Natural killer cell treated with Interleukin-12 subunit alpha and Interleukin-12 subunit beta and Interleukin-15 and Interleukin-18, amount 100 ng/mL, for 72 hours (primary cell): ENCODE results near the gene PTN. TPM values are rescaled to one million over a fixed set of nuclear protein-coding genes. Genes with fewer than 3 reads are reported as not detected.

Experiments
- ATAC-seq, 2 donors: fragments of 150-1000 bp; cut with Tn5 transposase in 1 of 2; sonication (Bioruptor Pico), chemical (Tn5 transposase) in 1 of 2; 2 replicates each; pipeline ENCODE4 v1.10.0; 2021
- DNase-seq: peaks from one replicate; pipeline ENCODE4 v3.0.0; 2022; ENCODE audit warnings: low spot score
- H3K27ac Mint-ChIP-seq, 2 donors: 1 replicate in 1 of 2; 2 replicates in 1 of 2; pipeline ENCODE4 v1.8.0; 2022; ENCODE audit warnings: mixed read lengths in 2 of 2, mild to moderate bottlenecking in 1 of 2, moderate library complexity in 1 of 2
- H3K27me3 Mint-ChIP-seq, 2 donors: 1 replicate in 1 of 2; 2 replicates in 1 of 2; pipeline ENCODE4 v1.8.0; 2022; ENCODE audit warnings: mixed read lengths in 2 of 2
- H3K36me3 Mint-ChIP-seq: one replicate; pipeline ENCODE4 v1.8.0; 2022; ENCODE audit warnings: mixed read lengths
- H3K4me1 Mint-ChIP-seq, 2 donors: 1 replicate in 1 of 2; 2 replicates in 1 of 2; pipeline ENCODE4 v1.8.0; 2022; ENCODE audit warnings: low read depth in 2 of 2, mixed read lengths in 2 of 2, mild to moderate bottlenecking in 1 of 2
- H3K4me3 Mint-ChIP-seq: one replicate; pipeline ENCODE4 v1.8.0; 2022; ENCODE audit warnings: mixed read lengths
- H3K9me3 Mint-ChIP-seq: 2 replicates; pipeline ENCODE4 v1.8.0; 2022; ENCODE audit warnings: mixed read lengths
- total RNA-seq, 2 donors: library from RNA; stranded (reverse); gene quantifications; one replicate each; pipeline ENCODE4 v1.2.3, GENCODE V29; 2022

PTN gene
- total RNA-seq = not detected

DNA sequence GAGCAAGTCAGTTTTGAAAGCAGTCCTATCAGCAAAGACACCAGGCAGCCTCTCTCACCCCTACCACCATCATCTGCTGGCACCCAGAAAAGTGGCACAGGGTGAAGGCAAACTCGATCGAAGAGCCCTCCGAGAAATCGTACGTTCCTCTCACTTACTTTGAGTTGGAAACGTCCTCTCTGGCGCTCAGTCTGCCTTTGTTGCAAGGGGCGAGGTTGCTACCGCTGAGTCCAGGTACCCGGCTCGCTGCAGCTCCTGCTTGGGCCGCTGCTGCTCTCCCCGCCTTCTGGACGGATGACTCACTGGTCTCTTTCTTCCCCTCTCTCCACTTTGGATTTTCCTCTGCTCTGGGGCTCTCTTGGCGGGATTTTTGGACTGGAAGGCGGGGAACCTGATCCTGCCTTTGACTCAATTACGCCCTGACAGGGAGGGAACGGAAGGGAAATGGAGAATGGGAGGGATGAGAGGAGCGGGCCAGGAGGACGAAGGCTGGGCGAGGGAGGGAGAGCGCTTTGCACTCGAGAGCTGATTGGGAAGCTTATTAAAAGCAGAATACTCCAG lies at the start of gene PTN:
Gene PTN (minus strand): TSS at position 453 of the 561 bp plus-strand sequence. CDS start 88,760 bp downstream, outside the sequence.
- H3K9me3 Mint-ChIP-seq = peaks cover 18% of the 10 kb centered on the region
- H3K4me3 Mint-ChIP-seq = no peak within 1 kb of the TSS
- H3K27me3 Mint-ChIP-seq = no peaks in the 10 kb centered on the region
- DNase-seq (no peak), ATAC-seq (no peak)
- H3K4me1 Mint-ChIP-seq = no peaks in the 10 kb centered on the region
- no peak within 1 kb of the TSS for H3K27ac Mint-ChIP-seq
- H3K36me3 Mint-ChIP-seq = no peaks in the 10 kb centered on the region

GRCh38 chr7:137390076-137390475 lies 46.5 kb upstream of the PTN start:
- no peak overlapping the region for H3K27ac Mint-ChIP-seq
- H3K4me1 Mint-ChIP-seq = no peaks in the 10 kb centered on the region
- DNase-seq (no peak), ATAC-seq (no peak)
- H3K27me3 Mint-ChIP-seq = no peaks in the 10 kb centered on the region
- no peaks in the 10 kb centered on the region for H3K36me3 Mint-ChIP-seq
- no peak overlapping the region for H3K4me3 Mint-ChIP-seq
- peaks cover 16% of the 10 kb centered on the region for H3K9me3 Mint-ChIP-seq

DNA sequence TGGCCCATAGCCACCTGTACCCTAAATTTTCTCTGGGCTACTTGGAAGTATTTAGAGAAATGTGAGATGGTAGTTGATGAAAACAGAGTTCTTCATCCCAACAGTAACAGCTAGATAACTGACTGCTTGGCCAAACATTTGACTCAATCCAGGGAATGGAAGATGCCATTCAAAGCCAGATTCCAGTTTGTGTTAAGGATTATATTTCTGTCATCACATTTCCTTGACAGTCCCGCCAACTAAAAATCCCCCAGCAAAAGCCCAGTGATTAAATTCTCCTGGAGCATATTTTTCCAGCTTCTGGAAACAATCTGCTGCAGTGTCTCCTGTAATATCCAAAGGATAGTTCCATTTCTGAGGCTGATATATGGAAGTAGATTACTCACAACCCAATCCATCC lies 45.4 kb upstream of the PTN start:
- Mint-ChIP-seq H3K27ac (no peak overlapping the region), H3K27me3 (no peaks in the 10 kb centered on the region)

DNA sequence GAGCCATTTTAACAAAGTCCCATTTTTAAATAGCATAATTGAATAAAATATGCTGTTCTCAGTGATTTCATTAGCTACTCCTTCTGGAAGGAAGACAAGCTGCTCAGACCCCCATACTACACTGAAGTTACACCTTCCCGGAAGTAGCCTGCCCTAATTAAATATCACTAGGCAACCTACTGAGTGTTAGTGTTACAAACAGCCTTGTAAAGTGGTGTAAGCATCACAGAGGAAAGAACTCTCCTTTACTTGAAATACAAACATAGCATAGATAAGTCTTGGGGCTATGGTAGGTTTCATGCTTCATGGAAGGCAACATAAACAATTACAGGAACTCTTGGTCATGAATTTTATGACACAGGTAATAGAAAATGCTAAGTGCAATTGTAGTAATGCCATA lies 43.4 kb upstream of the PTN start:
- Mint-ChIP-seq H3K4me3 (no peak overlapping the region), H3K27me3 (no peaks in the 10 kb centered on the region), H3K36me3 (no peaks in the 10 kb centered on the region), H3K27ac (no peak overlapping the region), H3K9me3 (peaks cover 12% of the 10 kb centered on the region), H3K4me1 (no peaks in the 10 kb centered on the region)
- no peak for DNase-seq
- ATAC-seq = no peak

More for the DNA sequence above, 45.4 kb upstream of the PTN start:
- Mint-ChIP-seq H3K36me3 (no peaks in the 10 kb centered on the region), H3K4me1 (no peaks in the 10 kb centered on the region), H3K9me3 (peaks cover 12% of the 10 kb centered on the region), H3K4me3 (no peak overlapping the region)
- ATAC-seq = no peak
- DNase-seq = no peak

DNA sequence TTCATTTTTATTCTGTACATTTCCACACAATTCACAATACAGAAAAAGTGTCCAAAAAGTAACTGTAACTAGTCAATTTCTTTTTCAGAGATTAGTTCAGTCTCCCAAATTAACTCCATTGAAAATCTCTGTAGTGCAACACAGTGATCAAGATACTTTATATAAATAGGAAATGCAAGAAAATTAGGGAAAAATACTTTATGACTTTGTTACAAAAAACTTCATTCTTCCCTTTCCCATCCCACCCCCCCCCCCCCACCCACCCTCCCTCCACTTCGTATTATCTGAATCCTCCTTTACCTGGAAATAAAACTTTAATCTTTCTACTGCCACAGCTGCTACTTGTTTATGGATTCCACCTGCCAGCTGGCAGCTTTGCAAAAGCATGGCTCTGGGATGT lies 37.5 kb upstream of the PTN start:
- no peak for ATAC-seq
- H3K27ac Mint-ChIP-seq = no peak overlapping the region
- no peaks in the 10 kb centered on the region for H3K36me3 Mint-ChIP-seq
- H3K4me1 Mint-ChIP-seq = no peaks in the 10 kb centered on the region
- no peak for DNase-seq
- H3K9me3 Mint-ChIP-seq = peaks cover 11% of the 10 kb centered on the region
- no peaks in the 10 kb centered on the region for H3K27me3 Mint-ChIP-seq
- H3K4me3 Mint-ChIP-seq = no peak overlapping the region

GRCh38 chr7:137373507-137373906 lies 30.0 kb upstream of the PTN start:
- Mint-ChIP-seq H3K36me3 (no peaks in the 10 kb centered on the region), H3K4me1 (no peaks in the 10 kb centered on the region), H3K27ac (no peak overlapping the region), H3K9me3 (peaks cover 7% of the 10 kb centered on the region), H3K27me3 (no peaks in the 10 kb centered on the region), H3K4me3 (no peak overlapping the region)
- ATAC-seq = no peak
- no peak for DNase-seq

DNA sequence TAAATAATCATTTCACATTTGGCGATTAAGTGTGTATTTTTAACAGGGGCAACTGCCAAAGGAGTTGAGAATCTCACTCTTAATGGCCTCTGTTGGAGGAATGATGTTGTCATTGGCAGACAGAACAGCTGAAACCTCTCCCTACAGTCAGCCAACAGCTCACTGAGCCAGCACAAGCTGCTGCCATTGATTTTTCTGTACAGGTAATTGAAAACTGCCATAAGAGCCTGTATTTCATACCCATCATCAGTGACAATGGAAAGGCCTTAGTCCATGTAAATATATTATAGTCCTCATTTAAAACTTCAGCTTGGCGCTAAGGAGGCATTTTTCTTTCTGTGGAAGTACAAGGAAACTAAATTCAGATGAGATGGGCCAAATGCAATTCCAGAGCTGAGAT lies 28.1 kb upstream of the PTN start:
- H3K4me1 Mint-ChIP-seq = no peaks in the 10 kb centered on the region
- H3K36me3 Mint-ChIP-seq = no peaks in the 10 kb centered on the region
- no peak for ATAC-seq
- no peak for DNase-seq
- no peak overlapping the region for H3K4me3 Mint-ChIP-seq
- H3K27me3 Mint-ChIP-seq = no peaks in the 10 kb centered on the region
- H3K27ac Mint-ChIP-seq = no peak overlapping the region
- H3K9me3 Mint-ChIP-seq = peaks cover 3% of the 10 kb centered on the region

DNA sequence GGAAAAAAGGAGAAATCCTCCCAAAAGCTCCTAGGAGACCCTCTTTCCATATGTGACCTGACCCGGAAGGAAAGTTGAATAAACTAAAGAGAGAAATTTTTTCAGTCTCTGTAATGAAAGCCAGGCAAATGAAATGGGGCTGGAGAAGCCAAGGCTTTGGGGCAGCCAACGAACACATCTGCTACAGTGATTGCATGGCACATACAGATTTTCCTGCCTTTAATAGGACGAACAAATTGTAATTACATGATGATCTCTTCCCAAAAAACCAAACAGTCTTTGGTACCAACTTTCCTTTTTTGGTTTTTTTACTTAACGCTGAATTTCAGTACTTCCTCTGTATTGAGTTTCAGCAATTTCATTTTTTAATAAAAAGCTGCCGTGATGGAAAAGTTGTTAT lies 23.5 kb upstream of the PTN start:
- no peak for ATAC-seq
- no peaks in the 10 kb centered on the region for H3K27me3 Mint-ChIP-seq
- peaks cover 16% of the 10 kb centered on the region for H3K9me3 Mint-ChIP-seq
- no peak for DNase-seq
- no peak overlapping the region for H3K27ac Mint-ChIP-seq
- no peaks in the 10 kb centered on the region for H3K36me3 Mint-ChIP-seq
- no peak overlapping the region for H3K4me3 Mint-ChIP-seq
- H3K4me1 Mint-ChIP-seq = no peaks in the 10 kb centered on the region

DNA sequence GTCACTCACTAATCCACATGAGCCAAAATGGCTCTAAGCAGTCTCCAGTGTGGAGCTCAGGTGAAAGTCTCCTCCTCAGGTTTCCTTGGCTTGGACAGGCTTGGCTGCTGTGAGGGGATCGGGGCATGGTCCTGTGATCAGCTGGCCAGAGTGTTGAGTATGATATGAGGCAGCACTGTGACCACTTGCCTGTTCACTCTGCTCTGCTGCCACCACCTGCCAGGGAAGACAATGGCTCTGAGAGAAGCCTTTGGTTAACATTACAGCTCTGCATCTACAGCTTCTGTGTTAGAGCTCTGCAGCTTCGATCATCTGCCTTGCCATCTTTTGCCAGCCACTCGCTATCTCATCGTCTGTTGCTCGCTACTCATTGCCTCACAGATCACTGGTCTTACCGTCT lies 20.1 kb upstream of the PTN start:
- peaks cover 4% of the 10 kb centered on the region for H3K36me3 Mint-ChIP-seq
- H3K9me3 Mint-ChIP-seq = peaks cover 25% of the 10 kb centered on the region
- no peak overlapping the region for H3K27ac Mint-ChIP-seq
- ATAC-seq = no peak
- no peak overlapping the region for H3K4me3 Mint-ChIP-seq
- DNase-seq = no peak
- no peaks in the 10 kb centered on the region for H3K27me3 Mint-ChIP-seq
- H3K4me1 Mint-ChIP-seq = no peaks in the 10 kb centered on the region

GRCh38 chr7:137360087-137360679 lies 16.6 kb upstream of the PTN start:
- no peak for ATAC-seq
- Mint-ChIP-seq H3K4me3 (no peak overlapping the region), H3K36me3 (peaks cover 4% of the 10 kb centered on the region), H3K27ac (no peak overlapping the region), H3K4me1 (no peaks in the 10 kb centered on the region), H3K9me3 (peaks cover 28% of the 10 kb centered on the region), H3K27me3 (no peaks in the 10 kb centered on the region)
- DNase-seq = no peak

DNA sequence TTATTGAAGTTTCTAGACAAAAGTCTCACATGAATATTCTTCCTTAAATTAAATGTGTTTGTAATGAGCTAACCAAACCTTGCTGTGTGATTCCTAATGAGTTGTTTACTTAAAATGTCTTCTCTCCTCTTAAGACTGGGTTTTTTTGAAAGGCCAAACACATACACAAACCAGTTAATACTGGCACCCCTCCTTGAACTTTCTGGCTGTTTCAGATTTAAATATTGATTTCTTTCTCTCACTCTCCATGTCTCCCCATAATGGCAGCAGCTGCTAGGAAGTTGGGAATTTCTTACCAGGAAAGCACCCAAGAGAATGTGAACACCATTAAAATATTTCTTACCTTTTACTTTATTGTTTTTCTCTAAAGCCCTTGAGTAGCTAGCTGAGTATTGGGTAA lies 11.4 kb upstream of the PTN start:
- DNase-seq (no peak), ATAC-seq (no peak)
- Mint-ChIP-seq H3K36me3 (no peaks in the 10 kb centered on the region), H3K4me3 (no peak overlapping the region), H3K27me3 (no peaks in the 10 kb centered on the region), H3K4me1 (no peaks in the 10 kb centered on the region), H3K27ac (no peak overlapping the region), H3K9me3 (peaks cover 12% of the 10 kb centered on the region)

DNA sequence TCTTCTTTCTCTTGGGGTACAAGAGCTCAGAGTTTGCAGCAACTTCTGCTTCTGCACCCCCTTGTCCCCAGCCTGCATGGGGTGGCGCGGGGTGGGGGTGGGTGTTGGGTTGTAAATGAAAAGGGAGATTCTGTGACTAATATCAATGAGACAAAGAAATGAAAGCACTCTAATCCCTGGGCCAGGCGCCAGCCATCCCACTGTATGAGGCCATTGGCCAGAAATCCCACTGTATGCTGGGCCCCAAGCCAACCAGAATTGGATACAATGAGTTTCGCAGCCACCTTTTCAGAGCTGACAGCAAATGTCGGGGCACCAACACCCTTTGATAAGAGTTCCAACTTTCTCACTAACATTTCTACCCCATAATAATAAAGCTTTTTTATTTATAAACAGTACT lies 10.9 kb upstream of the PTN start:
- no peak overlapping the region for H3K27ac Mint-ChIP-seq
- H3K36me3 Mint-ChIP-seq = no peaks in the 10 kb centered on the region
- peaks cover 12% of the 10 kb centered on the region for H3K9me3 Mint-ChIP-seq
- no peaks in the 10 kb centered on the region for H3K27me3 Mint-ChIP-seq
- DNase-seq (no peak), ATAC-seq (no peak)
- H3K4me3 Mint-ChIP-seq = no peak overlapping the region
- no peaks in the 10 kb centered on the region for H3K4me1 Mint-ChIP-seq

GRCh38 chr7:137351941-137352340 lies 8.4 kb upstream of the PTN start:
- DNase-seq = no peak
- peaks cover 9% of the 10 kb centered on the region for H3K9me3 Mint-ChIP-seq
- no peaks in the 10 kb centered on the region for H3K36me3 Mint-ChIP-seq
- no peaks in the 10 kb centered on the region for H3K27me3 Mint-ChIP-seq
- H3K27ac Mint-ChIP-seq = no peak overlapping the region
- ATAC-seq = no peak
- no peak overlapping the region for H3K4me3 Mint-ChIP-seq
- H3K4me1 Mint-ChIP-seq = no peaks in the 10 kb centered on the region

DNA sequence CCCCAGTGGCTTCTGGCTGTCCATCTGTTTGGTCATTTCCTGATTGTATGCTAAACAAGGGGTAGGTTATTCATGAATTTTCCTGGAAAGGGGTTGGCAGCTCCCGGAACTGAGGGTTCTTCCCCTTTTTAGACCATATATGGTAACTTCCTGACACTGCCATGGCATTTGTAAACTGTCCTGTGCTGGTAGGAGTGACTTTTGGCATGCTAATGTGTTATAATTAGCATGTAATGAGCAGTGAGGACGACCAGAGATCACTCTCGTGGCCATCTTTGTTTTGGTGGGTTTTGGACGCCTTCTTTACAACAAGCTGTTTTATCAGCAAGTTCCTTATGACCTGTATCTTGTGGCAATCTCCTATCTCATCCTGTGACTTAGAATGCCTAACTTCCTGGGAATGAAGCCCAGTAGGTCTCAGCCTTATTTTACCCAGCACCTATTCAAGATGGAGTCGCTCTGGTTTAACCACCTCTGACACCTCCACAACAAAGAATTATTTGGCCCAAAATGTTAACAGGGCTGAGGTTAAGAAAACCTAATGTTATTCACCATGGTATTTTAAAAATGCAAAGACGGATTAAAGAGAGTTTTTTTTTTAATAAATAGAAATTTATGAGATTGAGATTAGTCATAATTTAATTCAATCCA lies 2.4 kb upstream of the PTN start:
- H3K4me3 Mint-ChIP-seq = no peak overlapping the region
- peaks cover 7% of the 10 kb centered on the region for H3K9me3 Mint-ChIP-seq
- H3K27ac Mint-ChIP-seq = no peak overlapping the region
- ATAC-seq = no peak
- H3K4me1 Mint-ChIP-seq = no peaks in the 10 kb centered on the region
- DNase-seq = no peak
- no peaks in the 10 kb centered on the region for H3K36me3 Mint-ChIP-seq
- no peaks in the 10 kb centered on the region for H3K27me3 Mint-ChIP-seq
